Measurements from ENCODE around the gene PLA2G12A.

DNA sequence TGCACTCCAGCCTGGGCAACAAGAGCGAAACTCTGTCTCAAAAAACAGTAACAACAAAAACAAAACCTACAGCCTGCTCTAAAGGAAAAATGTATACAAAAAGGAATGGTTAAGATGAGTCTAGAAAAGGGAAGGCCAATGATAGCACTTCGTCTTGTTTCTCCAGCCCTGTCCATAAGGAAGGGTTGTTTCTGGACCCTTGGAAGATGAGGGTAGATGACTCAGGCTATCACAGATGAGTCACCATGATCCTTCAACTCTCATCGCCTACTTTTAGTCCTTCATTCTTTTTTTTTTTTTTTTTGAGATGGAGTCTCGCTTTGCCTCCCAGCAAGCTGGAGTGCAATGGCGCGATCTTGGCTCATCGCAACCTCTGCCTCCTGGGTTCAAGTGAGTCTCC, 8.8 kb downstream of the PLA2G12A start:
- TF ChIP-seq, protein P1, sequence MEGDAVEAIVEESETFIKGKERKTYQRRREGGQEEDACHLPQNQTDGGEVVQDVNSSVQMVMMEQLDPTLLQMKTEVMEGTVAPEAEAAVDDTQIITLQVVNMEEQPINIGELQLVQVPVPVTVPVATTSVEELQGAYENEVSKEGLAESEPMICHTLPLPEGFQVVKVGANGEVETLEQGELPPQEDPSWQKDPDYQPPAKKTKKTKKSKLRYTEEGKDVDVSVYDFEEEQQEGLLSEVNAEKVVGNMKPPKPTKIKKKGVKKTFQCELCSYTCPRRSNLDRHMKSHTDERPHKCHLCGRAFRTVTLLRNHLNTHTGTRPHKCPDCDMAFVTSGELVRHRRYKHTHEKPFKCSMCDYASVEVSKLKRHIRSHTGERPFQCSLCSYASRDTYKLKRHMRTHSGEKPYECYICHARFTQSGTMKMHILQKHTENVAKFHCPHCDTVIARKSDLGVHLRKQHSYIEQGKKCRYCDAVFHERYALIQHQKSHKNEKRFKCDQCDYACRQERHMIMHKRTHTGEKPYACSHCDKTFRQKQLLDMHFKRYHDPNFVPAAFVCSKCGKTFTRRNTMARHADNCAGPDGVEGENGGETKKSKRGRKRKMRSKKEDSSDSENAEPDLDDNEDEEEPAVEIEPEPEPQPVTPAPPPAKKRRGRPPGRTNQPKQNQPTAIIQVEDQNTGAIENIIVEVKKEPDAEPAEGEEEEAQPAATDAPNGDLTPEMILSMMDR (IDR thresholded peaks at IDR 0.05), result no peak
- TF ChIP-seq POLR2A (IDR thresholded peaks at IDR 0.05), result no peak

Data from upper lobe of left lung (tissue), 4 donors.